Hepatocyte (in vitro differentiated cells): ENCODE data around the gene KANK4.

Source experiments
- EZH2 ChIP-seq: fragments of 200-600 bp; sonication (generic); IDR thresholded peaks from 2 replicates; pipeline ENCODE4 v1.6.1; 2016; ENCODE audit warnings: antibody characterized with exemption, mild to moderate bottlenecking, borderline replicate concordance
- EZH2phosphoT487 ChIP-seq: fragments of 200-600 bp; sonication (generic); IDR thresholded peaks from one replicate; pipeline ENCODE4 v1.6.1; 2018; ENCODE audit warnings: antibody characterized with exemption, mild to moderate bottlenecking, low read depth, moderate library complexity; ENCODE audit not compliant: unreplicated experiment, severe bottlenecking
- TF ChIP-seq, protein P1 (sequence below): fragments of 200-600 bp; sonication (generic); IDR thresholded peaks from 2 replicates; pipeline ENCODE4 v1.5.1; 2016; ENCODE audit warnings: antibody characterized with exemption, mild to moderate bottlenecking; ENCODE audit not compliant: poor library complexity

DNA sequence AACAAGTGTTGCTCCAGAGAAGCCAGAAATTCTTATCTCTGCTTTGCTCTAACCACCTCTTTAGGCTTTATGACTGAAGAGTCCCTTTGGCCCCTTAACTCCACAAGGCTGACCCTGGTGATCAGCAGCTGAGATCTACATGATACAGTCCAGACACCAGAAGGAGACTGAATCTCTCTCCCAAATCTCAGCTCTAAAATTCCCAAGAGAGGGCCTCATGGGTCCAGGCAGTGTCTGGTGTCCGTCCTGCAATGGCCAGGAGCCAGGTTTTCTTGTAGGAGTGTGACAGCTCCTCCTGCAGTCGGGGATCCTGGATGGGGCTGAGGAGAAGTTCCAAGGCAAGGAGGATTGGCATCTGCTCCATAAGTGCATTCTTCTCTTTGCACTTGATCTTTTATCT, 89.3 kb downstream of the KANK4 start:
- TF ChIP-seq, protein P1, sequence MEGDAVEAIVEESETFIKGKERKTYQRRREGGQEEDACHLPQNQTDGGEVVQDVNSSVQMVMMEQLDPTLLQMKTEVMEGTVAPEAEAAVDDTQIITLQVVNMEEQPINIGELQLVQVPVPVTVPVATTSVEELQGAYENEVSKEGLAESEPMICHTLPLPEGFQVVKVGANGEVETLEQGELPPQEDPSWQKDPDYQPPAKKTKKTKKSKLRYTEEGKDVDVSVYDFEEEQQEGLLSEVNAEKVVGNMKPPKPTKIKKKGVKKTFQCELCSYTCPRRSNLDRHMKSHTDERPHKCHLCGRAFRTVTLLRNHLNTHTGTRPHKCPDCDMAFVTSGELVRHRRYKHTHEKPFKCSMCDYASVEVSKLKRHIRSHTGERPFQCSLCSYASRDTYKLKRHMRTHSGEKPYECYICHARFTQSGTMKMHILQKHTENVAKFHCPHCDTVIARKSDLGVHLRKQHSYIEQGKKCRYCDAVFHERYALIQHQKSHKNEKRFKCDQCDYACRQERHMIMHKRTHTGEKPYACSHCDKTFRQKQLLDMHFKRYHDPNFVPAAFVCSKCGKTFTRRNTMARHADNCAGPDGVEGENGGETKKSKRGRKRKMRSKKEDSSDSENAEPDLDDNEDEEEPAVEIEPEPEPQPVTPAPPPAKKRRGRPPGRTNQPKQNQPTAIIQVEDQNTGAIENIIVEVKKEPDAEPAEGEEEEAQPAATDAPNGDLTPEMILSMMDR = no peak
- no peak for TF ChIP-seq EZH2
- TF ChIP-seq EZH2phosphoT487 = no peak
